Activated T-cell treated with anti-CD3 and anti-CD28 coated beads, Interleukin-2, amount 50 U/mL, for 4 hours (primary cell): ENCODE measurements around the gene BCAS4. TPM values are rescaled to one million over a fixed set of nuclear protein-coding genes. Genes with fewer than 3 reads are reported as not detected.

Source experiments
- ATAC-seq, 2 donors: fragments of 200-7000 bp; cut with Tn5 transposase; one replicate each; pipeline ENCODE4 v1.10.0; 2021
- DNase-seq: peaks from one replicate; pipeline ENCODE4 v3.0.0-alpha.2; 2020
- H3K27me3 Mint-ChIP-seq: one replicate; pipeline ENCODE4 v1.8.0; 2021; ENCODE audit warnings: low read depth, mixed read lengths
- H3K36me3 Mint-ChIP-seq: one replicate; pipeline ENCODE4 v1.8.0; 2022; ENCODE audit warnings: mixed read lengths; ENCODE audit not compliant: insufficient read depth
- H3K4me1 Mint-ChIP-seq: one replicate; pipeline ENCODE4 v1.8.0; 2021; ENCODE audit warnings: low read depth, mixed read lengths
- H3K4me3 Mint-ChIP-seq: one replicate; pipeline ENCODE4 v1.8.0; 2021; ENCODE audit warnings: mild to moderate bottlenecking, moderate library complexity, mixed read lengths
- H3K9me3 Mint-ChIP-seq: one replicate; pipeline ENCODE4 v1.8.0; 2021; ENCODE audit warnings: mixed read lengths
- total RNA-seq, 3 donors: library from RNA; stranded (reverse); gene quantifications; one replicate each; pipeline ENCODE4 v1.2.1, GENCODE V29; 2021

Gene BCAS4
- total RNA-seq, 3 donors from 2014 or later, result 10.2 to 13.6 (median 12.7) TPM

- H3K4me3 Mint-ChIP-seq, result no peak overlapping the region
- no peaks in the 10 kb centered on the region for H3K27me3 Mint-ChIP-seq
- ATAC-seq (peak in 1 of 2 donors; percentile 27), DNase-seq (no peak)
- peaks cover 43% of the 10 kb centered on the region for H3K36me3 Mint-ChIP-seq
- H3K4me1 Mint-ChIP-seq, result peaks cover 5% of the 10 kb centered on the region
- no peaks in the 10 kb centered on the region for H3K9me3 Mint-ChIP-seq
These were observed 96.3 kb downstream of the BCAS4 start for GRCh38 chr20:50891138-50891537.

- DNase-seq, result no peak
- Mint-ChIP-seq H3K4me1 (peaks cover 5% of the 10 kb centered on the region), H3K36me3 (peaks cover 46% of the 10 kb centered on the region), H3K9me3 (no peaks in the 10 kb centered on the region), H3K4me3 (no peak overlapping the region), H3K27me3 (no peaks in the 10 kb centered on the region)
- peak in 1 of 2 donors; percentile 56 for ATAC-seq
These were observed 97.5 kb downstream of the BCAS4 start for GRCh38 chr20:50892394-50892793.

- peaks cover 5% of the 10 kb centered on the region for H3K4me1 Mint-ChIP-seq
- ATAC-seq, result no peak
- no peaks in the 10 kb centered on the region for H3K27me3 Mint-ChIP-seq
These were observed 98.8 kb downstream of the BCAS4 start for GRCh38 chr20:50893620-50894019.

GRCh38 chr20:50895111-50895830, 100.4 kb downstream of the BCAS4 start:
- Mint-ChIP-seq H3K27me3 (no peaks in the 10 kb centered on the region), H3K4me3 (no peak overlapping the region), H3K9me3 (no peaks in the 10 kb centered on the region), H3K4me1 (peaks cover 5% of the 10 kb centered on the region), H3K36me3 (peaks cover 39% of the 10 kb centered on the region)
- DNase-seq (no peak), ATAC-seq (peak; percentile 54)

More at GRCh38 chr20:50893620-50894019, 98.8 kb downstream of the BCAS4 start:
- no peak for DNase-seq
- Mint-ChIP-seq H3K36me3 (peaks cover 49% of the 10 kb centered on the region), H3K4me3 (no peak overlapping the region), H3K9me3 (no peaks in the 10 kb centered on the region)

- no peaks in the 10 kb centered on the region for H3K27me3 Mint-ChIP-seq
- H3K4me1 Mint-ChIP-seq, result peaks cover 11% of the 10 kb centered on the region
- H3K9me3 Mint-ChIP-seq, result no peaks in the 10 kb centered on the region
- peaks cover 33% of the 10 kb centered on the region for H3K36me3 Mint-ChIP-seq
- no peak for ATAC-seq
- no peak overlapping the region for H3K4me3 Mint-ChIP-seq
- no peak for DNase-seq
These were observed 103.6 kb downstream of the BCAS4 start for GRCh38 chr20:50898475-50898874.

GRCh38 chr20:50900261-50900660, 105.4 kb downstream of the BCAS4 start:
- H3K27me3 Mint-ChIP-seq, result no peaks in the 10 kb centered on the region
- DNase-seq (no peak), ATAC-seq (no peak)
- peaks cover 25% of the 10 kb centered on the region for H3K36me3 Mint-ChIP-seq
- H3K9me3 Mint-ChIP-seq, result no peaks in the 10 kb centered on the region
- H3K4me1 Mint-ChIP-seq, result peaks cover 23% of the 10 kb centered on the region
- H3K4me3 Mint-ChIP-seq, result no peak overlapping the region

- no peaks in the 10 kb centered on the region for H3K27me3 Mint-ChIP-seq
- H3K4me1 Mint-ChIP-seq, result peaks cover 29% of the 10 kb centered on the region
- H3K9me3 Mint-ChIP-seq, result no peaks in the 10 kb centered on the region
- no peak for ATAC-seq
- no peak for DNase-seq
- no peak overlapping the region for H3K4me3 Mint-ChIP-seq
- H3K36me3 Mint-ChIP-seq, result peaks cover 25% of the 10 kb centered on the region
These were observed 106.4 kb downstream of the BCAS4 start for GRCh38 chr20:50901301-50901700.

GRCh38 chr20:50903353-50904051, 108.6 kb downstream of the BCAS4 start:
- no peak for ATAC-seq
- H3K4me3 Mint-ChIP-seq, result no peak overlapping the region
- H3K4me1 Mint-ChIP-seq, result peaks cover 37% of the 10 kb centered on the region
- no peak for DNase-seq
- no peaks in the 10 kb centered on the region for H3K9me3 Mint-ChIP-seq
- no peaks in the 10 kb centered on the region for H3K27me3 Mint-ChIP-seq
- peaks cover 15% of the 10 kb centered on the region for H3K36me3 Mint-ChIP-seq

- peaks cover 15% of the 10 kb centered on the region for H3K36me3 Mint-ChIP-seq
- H3K9me3 Mint-ChIP-seq, result no peaks in the 10 kb centered on the region
- no peak for DNase-seq
- peaks cover 37% of the 10 kb centered on the region for H3K4me1 Mint-ChIP-seq
- no peaks in the 10 kb centered on the region for H3K27me3 Mint-ChIP-seq
- no peak overlapping the region for H3K4me3 Mint-ChIP-seq
- no peak for ATAC-seq
These were observed 109.3 kb downstream of the BCAS4 start for GRCh38 chr20:50904067-50904570.

- H3K4me1 Mint-ChIP-seq, result peaks cover 60% of the 10 kb centered on the region
- no peaks in the 10 kb centered on the region for H3K9me3 Mint-ChIP-seq
- no peaks in the 10 kb centered on the region for H3K27me3 Mint-ChIP-seq
- H3K4me3 Mint-ChIP-seq, result no peak overlapping the region
- no peak for ATAC-seq
- peaks cover 13% of the 10 kb centered on the region for H3K36me3 Mint-ChIP-seq
- no peak for DNase-seq
These were observed 114.6 kb downstream of the BCAS4 start for GRCh38 chr20:50909413-50909812.

GRCh38 chr20:50911030-50911429, 116.2 kb downstream of the BCAS4 start:
- ATAC-seq (no peak), DNase-seq (no peak)
- H3K9me3 Mint-ChIP-seq, result no peaks in the 10 kb centered on the region
- peaks cover 13% of the 10 kb centered on the region for H3K36me3 Mint-ChIP-seq
- H3K4me1 Mint-ChIP-seq, result peaks cover 65% of the 10 kb centered on the region
- no peaks in the 10 kb centered on the region for H3K27me3 Mint-ChIP-seq
- H3K4me3 Mint-ChIP-seq, result no peak overlapping the region

- no peaks in the 10 kb centered on the region for H3K27me3 Mint-ChIP-seq
- H3K9me3 Mint-ChIP-seq, result no peaks in the 10 kb centered on the region
These were observed 116.9 kb downstream of the BCAS4 start for GRCh38 chr20:50911716-50912115.

GRCh38 chr20:50913690-50914375, 119.0 kb downstream of the BCAS4 start:
- ATAC-seq, result peak; percentile 90 to 92
- Mint-ChIP-seq H3K4me3 (no peak overlapping the region), H3K4me1 (peaks cover 82% of the 10 kb centered on the region), H3K27me3 (no peaks in the 10 kb centered on the region), H3K36me3 (peaks cover 25% of the 10 kb centered on the region), H3K9me3 (no peaks in the 10 kb centered on the region)
- DNase-seq, result no peak

More at GRCh38 chr20:50911716-50912115, 116.9 kb downstream of the BCAS4 start:
- DNase-seq (no peak), ATAC-seq (peak; percentile 57 to 65)
- Mint-ChIP-seq H3K4me1 (peaks cover 68% of the 10 kb centered on the region), H3K4me3 (no peak overlapping the region), H3K36me3 (peaks cover 16% of the 10 kb centered on the region)

GRCh38 chr20:50915424-50915823, 120.6 kb downstream of the BCAS4 start:
- no peak for ATAC-seq
- DNase-seq, result no peak
- no peaks in the 10 kb centered on the region for H3K9me3 Mint-ChIP-seq
- H3K36me3 Mint-ChIP-seq, result peaks cover 26% of the 10 kb centered on the region
- H3K4me3 Mint-ChIP-seq, result no peak overlapping the region
- peaks cover 85% of the 10 kb centered on the region for H3K4me1 Mint-ChIP-seq
- no peaks in the 10 kb centered on the region for H3K27me3 Mint-ChIP-seq
